ENCODE results near the gene TEC. TPM values are rescaled to one million over a fixed set of nuclear protein-coding genes. Genes with fewer than 3 reads are reported as not detected.

TEC gene
- total RNA-seq, 2 experiments from 2014 or later = 1.7 to 2.2 TPM

- ChIA-PET POLR2A (interaction anchor here (2.2 to 2.3 kb wide), 2 partner anchors 8 to 34 kb away, joined by 5 to 7 read pairs; no protein-coding TSS in a partner anchor), CTCF (interaction anchor here (6.2 kb wide), 1 partner anchor 9 kb away, joined by 47 read pairs; no protein-coding TSS in a partner anchor)
Measured at GRCh38 chr4:48137846-48138245, 131.8 kb downstream of the TEC start.

GRCh38 chr4:48134081-48134480 lies 135.6 kb downstream of the TEC start, which contains the start of gene TXK:
TXK (minus strand) TSS chr4:48134250; CDS start chr4:48134170, 80 bp downstream.
- CTCF ChIA-PET = interaction anchor here (1.5 kb wide), 1 partner anchor 19 kb away, joined by 3 read pairs; no protein-coding TSS in a partner anchor

DNA sequence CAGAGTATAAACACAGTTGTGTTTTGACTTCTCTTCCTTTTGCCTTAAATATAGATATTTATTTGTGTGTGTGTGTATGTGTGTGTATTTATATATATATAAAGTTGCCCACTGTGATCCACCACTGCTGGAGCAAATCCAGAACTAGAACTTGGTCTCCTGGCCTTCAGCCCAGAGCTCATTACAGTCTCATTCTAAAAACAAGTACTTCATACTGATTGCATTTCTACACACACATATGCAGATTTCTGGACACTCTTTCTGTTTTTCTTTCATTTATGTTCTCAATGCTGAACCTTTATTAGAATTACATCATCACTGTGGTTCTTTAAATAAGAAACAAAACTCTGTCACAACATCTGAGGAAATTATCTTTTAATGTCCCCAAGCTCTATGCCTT lies 136.0 kb downstream of the TEC start:
- ChIA-PET POLR2A (no interaction called here), CTCF (interaction anchor here (1.5 kb wide), 1 partner anchor 19 kb away, joined by 3 read pairs; no protein-coding TSS in a partner anchor)

More at GRCh38 chr4:48134081-48134480, 135.6 kb downstream of the TEC start, which contains the start of gene TXK:
- POLR2A ChIA-PET = no interaction called here

DNA sequence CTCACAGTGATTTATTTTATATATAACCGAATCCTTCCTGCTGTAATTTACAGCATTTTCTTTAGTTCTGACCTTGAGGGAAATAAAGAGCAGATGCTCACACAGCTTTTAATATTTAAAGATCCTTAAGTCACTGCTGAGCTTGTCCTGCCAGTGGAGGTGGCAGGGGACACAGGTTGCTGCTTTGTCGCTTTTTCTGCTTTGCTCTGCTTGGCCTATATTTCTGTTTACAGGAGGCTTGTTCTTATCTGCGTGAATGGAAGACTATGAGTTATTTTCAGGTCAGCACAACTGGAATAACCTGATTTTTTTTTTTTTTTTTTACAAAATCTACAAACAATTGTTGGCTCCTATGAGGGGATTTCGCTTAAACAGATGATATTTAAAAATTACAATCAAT lies 137.9 kb downstream of the TEC start:
- ChIA-PET CTCF (interaction anchor here (0.7 kb wide), 3 partner anchors 14 to 115 kb away, joined by 3 to 4 read pairs (median 3); partner anchors contain the start of genes CNGA1 and NIPAL1), POLR2A (interaction anchor here (0.5 kb wide), 1 partner anchor 96 kb away, joined by 3 read pairs; no protein-coding TSS in a partner anchor)

GRCh38 chr4:48130100-48130499 lies 139.5 kb downstream of the TEC start:
- ChIA-PET CTCF (interaction anchor here (0.9 to 3.7 kb wide), 3 partner anchors 9 to 94 kb away, joined by 3 to 47 read pairs (median 6); no protein-coding TSS in a partner anchor), POLR2A (interaction anchor here (1.4 kb wide), 1 partner anchor 9 kb away, joined by 5 read pairs; no protein-coding TSS in a partner anchor)

GRCh38 chr4:48129307-48130014 lies 140.2 kb downstream of the TEC start:
- ChIA-PET CTCF (interaction anchor here (0.9 to 3.7 kb wide), 3 partner anchors 10 to 93 kb away, joined by 3 to 47 read pairs (median 6); no protein-coding TSS in a partner anchor), POLR2A (interaction anchor here (1.4 kb wide), 1 partner anchor 9 kb away, joined by 5 read pairs; no protein-coding TSS in a partner anchor)

DNA sequence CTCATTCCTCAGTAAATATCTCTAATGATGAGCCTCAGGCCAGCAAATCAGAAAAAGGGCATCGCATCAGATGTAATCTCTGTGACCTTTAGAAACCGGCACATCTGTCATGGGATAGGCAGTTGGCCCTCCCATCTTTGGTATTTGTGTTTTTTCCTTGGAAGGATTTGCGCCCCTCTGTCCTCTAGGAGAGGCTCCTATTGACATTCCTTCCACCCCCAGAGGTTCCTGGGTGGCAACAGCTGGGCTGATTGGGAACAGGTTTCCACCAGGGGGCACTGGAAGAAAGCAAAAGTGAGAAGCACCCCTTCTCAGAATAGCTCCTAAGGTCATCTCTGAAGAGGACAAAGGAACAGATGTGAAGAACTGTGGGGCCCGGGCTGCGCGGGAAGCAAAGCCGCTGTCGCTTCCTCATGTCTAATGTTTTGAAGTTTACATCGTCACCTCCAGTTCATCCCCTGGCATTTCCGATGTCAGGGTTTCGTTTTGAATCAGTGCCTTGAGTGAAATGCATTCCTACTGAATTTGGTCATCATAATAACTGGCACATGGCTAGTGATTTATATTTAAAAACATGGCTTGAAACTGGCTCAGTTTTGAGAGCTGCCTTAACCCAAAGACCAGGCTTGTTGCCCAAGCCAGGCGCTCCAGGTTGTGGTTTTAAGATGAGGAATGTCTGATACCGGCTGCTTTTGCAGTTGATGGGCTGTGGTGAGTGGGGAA lies 141.8 kb downstream of the TEC start:
- ChIA-PET CTCF (interaction anchor here (0.8 to 3.7 kb wide), 6 partner anchors 11 to 264 kb away, joined by 3 to 47 read pairs (median 3); no protein-coding TSS in a partner anchor), POLR2A (interaction anchor here (1.3 kb wide), 1 partner anchor 18 kb away, joined by 5 read pairs; no protein-coding TSS in a partner anchor)

GRCh38 chr4:48127231-48127630 lies 142.4 kb downstream of the TEC start:
- ChIA-PET POLR2A (interaction anchor here (1.3 kb wide), 1 partner anchor 18 kb away, joined by 5 read pairs; no protein-coding TSS in a partner anchor), CTCF (interaction anchor here (0.8 to 3.7 kb wide), 5 partner anchors 12 to 265 kb away, joined by 3 to 47 read pairs (median 3); no protein-coding TSS in a partner anchor)

- POLR2A ChIA-PET = no interaction called here
- CTCF ChIA-PET = interaction anchor here (3.7 kb wide), 1 partner anchor 12 kb away, joined by 47 read pairs; no protein-coding TSS in a partner anchor
Measured at GRCh38 chr4:48126621-48127020, 143.0 kb downstream of the TEC start.

DNA sequence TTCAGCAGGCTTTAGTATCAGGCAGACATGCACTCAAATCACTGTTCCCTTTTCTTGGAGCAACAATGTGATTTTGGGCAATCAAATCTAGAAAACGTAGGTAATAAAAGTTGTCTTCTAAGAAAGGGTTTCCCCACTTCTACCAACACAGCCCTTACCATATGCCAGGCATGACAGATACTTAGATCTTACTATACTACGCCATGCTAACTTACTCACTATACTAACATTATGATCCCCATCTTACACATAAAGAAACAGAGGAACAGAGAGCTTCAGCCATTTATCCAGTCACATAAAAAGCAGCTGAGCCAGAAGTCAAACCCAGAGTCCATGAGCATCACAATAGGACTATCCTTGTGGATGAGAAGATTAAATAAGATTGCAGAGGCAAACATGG lies 144.8 kb downstream of the TEC start:
- POLR2A ChIA-PET = interaction anchor here (0.6 kb wide), 1 partner anchor 139 kb away, joined by 3 read pairs; no protein-coding TSS in a partner anchor

GRCh38 chr4:48122756-48123155 lies 146.9 kb downstream of the TEC start:
- ChIA-PET POLR2A (no interaction called here), CTCF (no interaction called here)

More for the DNA sequence above, 144.8 kb downstream of the TEC start:
- CTCF ChIA-PET = interaction anchor here (0.7 to 0.8 kb wide), 2 partner anchors 21 to 85 kb away, joined by 3 read pairs; no protein-coding TSS in a partner anchor

DNA sequence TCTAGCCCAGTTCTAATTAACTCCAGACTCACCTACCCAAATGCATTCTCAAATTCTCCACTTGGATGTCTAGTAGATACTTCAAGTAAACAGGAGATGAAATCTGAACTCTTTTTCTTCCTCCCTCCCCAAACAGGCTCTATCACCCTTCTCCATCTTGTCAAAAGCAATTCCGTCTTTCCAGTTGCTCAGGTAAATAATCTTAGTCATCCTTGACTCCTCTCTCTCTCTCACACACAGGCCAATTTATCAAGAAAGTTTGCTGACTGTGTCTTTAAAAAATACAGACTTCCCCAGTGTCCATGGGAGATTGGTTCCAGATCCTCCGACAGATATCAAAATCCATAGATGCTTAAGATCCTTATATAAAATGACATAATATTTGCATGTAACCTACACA lies 148.5 kb downstream of the TEC start:
- ChIA-PET CTCF (no interaction called here), POLR2A (no interaction called here)

GRCh38 chr4:48120132-48120531 lies 149.5 kb downstream of the TEC start:
- ChIA-PET POLR2A (no interaction called here), CTCF (no interaction called here)

- ChIA-PET POLR2A (no interaction called here), CTCF (no interaction called here)
Measured at GRCh38 chr4:48119646-48120045, 150.0 kb downstream of the TEC start.

- CTCF ChIA-PET = interaction anchor here (0.6 to 1.0 kb wide), 2 partner anchors 12 to 14 kb away, joined by 3 to 4 read pairs; no protein-coding TSS in a partner anchor
- POLR2A ChIA-PET = interaction anchor here (0.5 to 0.8 kb wide), 2 partner anchors 9 to 737 kb away, joined by 4 to 6 read pairs; no protein-coding TSS in a partner anchor
Measured at GRCh38 chr4:48118081-48118480, 151.6 kb downstream of the TEC start.

- ChIA-PET POLR2A (no interaction called here), CTCF (no interaction called here)
Measured at GRCh38 chr4:48116582-48116981, 153.1 kb downstream of the TEC start.

DNA sequence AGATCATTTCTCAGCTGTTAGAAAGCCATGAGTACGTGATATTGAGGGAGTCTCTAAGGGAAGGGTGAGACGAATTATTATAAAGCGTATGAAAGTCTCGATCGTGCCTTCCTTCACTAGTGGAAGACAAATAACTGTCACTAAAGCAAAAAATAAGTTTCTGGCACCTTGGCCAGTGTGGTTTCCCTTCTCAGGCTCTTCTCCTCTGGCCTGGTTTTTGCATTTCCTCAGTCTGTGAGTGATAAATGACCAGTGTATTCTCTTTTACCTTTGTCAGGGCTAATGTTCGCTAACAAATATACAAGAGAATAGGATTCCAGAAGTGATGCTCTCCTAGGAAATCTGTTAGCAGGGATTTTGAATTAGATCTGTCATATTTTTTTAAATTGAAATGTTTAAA lies 155.2 kb downstream of the TEC start:
- ChIA-PET POLR2A (interaction anchor here (0.6 kb wide), 1 partner anchor 14 kb away, joined by 9 read pairs; no protein-coding TSS in a partner anchor), CTCF (interaction anchor here (1.2 kb wide), 1 partner anchor 19 kb away, joined by 3 read pairs; the partner anchor contains the start of gene TXK)

GRCh38 chr4:48112017-48112667 lies 157.5 kb downstream of the TEC start:
- ChIA-PET POLR2A (no interaction called here), CTCF (no interaction called here)

All from activated CD8-positive, alpha-beta memory T cell treated with anti-CD3 and anti-CD28 coated beads for 36 hours (primary cell).